Heart left ventricle (tissue), 13 donors: Measurements from ENCODE around the gene KRTAP12-4.

Experiments used
- POLR2A ChIP-seq, 2 donors: fragments of 450-650 bp; IDR thresholded peaks; one replicate each; pipeline ENCODE4 v1.6.1; 2017; ENCODE audit warnings: antibody characterized with exemption in 2 of 2, mild to moderate bottlenecking in 2 of 2, moderate library complexity in 2 of 2
- TF ChIP-seq, protein P1 (sequence below), 12 donors: fragments of 200-600 bp; sonication (generic) in 4 of 12; IDR thresholded peaks; one replicate each; pipeline versions ENCODE4 v1.5.0 to v1.8.0; 2018 to 2022; ENCODE audit warnings: antibody characterized with exemption in 12 of 12, mild to moderate bottlenecking in 5 of 12
- donor health status: ischemic (EF 13 %, LVEDD 7.1; RV severe dilation, severe dysfunction).
- donor health status: DM: no; HTN: yes; CAD: no.
- donor health status: DM: no; HTN: no; CAD: no.
- donor health status: ischemic (EF 25% LVEDD 6.9; RV normal size, moderate dysfunction).
- donor health status: ischemic (EF 25% LVEDD 5.7; RV mildly dilated, moderate dysfunction).
- donor health status: ischemic (EF 35%, LVEDD 5.7; RV mildly dilated, moderate dysfunction).
- donor health status: nonischemic (EF 11% LVEDD 7.7; RV severe dilation, severe dysfunction).
- donor health status: DM: yes; HTN: yes; CAD: no.
- donor health status: PGD.
- donor health status: ischemic (EF 29% LVEDD 5.4; RV normal size, mild dysfunction).
- donor health status: nonischemic (EF 23%, LVEDD 6.1; RV moderate dilation, normal function).

DNA sequence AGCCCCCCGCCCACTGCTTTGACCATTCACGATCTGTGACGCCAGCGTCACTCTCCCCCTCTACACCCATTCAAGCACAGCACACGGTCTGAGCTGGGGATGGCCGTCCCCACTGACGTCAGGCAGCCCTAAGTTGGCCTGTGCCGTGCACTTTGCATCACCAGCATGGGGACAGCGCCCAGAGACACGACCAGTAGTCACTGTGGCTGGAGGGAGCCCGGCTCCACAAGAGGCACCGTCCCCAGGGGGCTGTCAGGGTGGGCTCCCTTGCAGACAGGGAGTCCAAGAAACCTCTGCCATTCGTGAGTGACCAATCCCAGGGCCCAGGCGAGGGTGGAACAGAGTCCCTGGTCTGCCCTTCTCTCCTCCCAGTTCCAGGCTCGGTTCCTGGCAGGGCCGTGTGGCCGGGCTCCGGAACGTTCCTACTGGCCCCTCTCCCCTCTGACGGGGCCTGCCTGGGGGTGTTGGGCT, 40.3 kb downstream of the KRTAP12-4 start:
- no peak for TF ChIP-seq POLR2A (IDR thresholded peaks at IDR 0.05)
- TF ChIP-seq, protein P1, sequence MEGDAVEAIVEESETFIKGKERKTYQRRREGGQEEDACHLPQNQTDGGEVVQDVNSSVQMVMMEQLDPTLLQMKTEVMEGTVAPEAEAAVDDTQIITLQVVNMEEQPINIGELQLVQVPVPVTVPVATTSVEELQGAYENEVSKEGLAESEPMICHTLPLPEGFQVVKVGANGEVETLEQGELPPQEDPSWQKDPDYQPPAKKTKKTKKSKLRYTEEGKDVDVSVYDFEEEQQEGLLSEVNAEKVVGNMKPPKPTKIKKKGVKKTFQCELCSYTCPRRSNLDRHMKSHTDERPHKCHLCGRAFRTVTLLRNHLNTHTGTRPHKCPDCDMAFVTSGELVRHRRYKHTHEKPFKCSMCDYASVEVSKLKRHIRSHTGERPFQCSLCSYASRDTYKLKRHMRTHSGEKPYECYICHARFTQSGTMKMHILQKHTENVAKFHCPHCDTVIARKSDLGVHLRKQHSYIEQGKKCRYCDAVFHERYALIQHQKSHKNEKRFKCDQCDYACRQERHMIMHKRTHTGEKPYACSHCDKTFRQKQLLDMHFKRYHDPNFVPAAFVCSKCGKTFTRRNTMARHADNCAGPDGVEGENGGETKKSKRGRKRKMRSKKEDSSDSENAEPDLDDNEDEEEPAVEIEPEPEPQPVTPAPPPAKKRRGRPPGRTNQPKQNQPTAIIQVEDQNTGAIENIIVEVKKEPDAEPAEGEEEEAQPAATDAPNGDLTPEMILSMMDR (IDR thresholded peaks at IDR 0.05), result no peak
